SJSA1 (cell line): ENCODE results near the gene ELL3. TPM values are rescaled to one million over a fixed set of nuclear protein-coding genes. Genes with fewer than 3 reads are reported as not detected.

Experiments
- DNase-seq, 2 experiments: peaks; one replicate each; pipeline ENCODE4 v3.0.0-alpha.2; 2015 to 2020; ENCODE audit warnings: low spot score in 2 of 2, low read depth in 1 of 2
- H3K27ac ChIP-seq: fragments of 250-450 bp; sonication (Bioruptor Pico); 2 replicates; pipeline ENCODE4 v1.5.1; 2020; ENCODE audit warnings: mild to moderate bottlenecking, moderate library complexity
- H3K27me3 ChIP-seq: fragments of 250-450 bp; sonication (Bioruptor Pico); replicated peaks from 2 replicates; pipeline ENCODE4 v1.5.1; 2020; ENCODE audit warnings: mild to moderate bottlenecking, moderate library complexity
- H3K36me3 ChIP-seq: fragments of 250-450 bp; sonication (Bioruptor Pico); 2 replicates; pipeline ENCODE4 v1.5.1; 2020; ENCODE audit warnings: mild to moderate bottlenecking
- H3K4me1 ChIP-seq: fragments of 250-450 bp; sonication (Bioruptor Pico); replicated peaks from 2 replicates; pipeline ENCODE4 v1.6.1; 2021; ENCODE audit warnings: mild to moderate bottlenecking
- H3K4me3 ChIP-seq: fragments of 250-450 bp; sonication (Bioruptor Pico); 2 replicates; pipeline ENCODE4 v1.5.1; 2020; ENCODE audit warnings: mild to moderate bottlenecking
- H3K9me3 ChIP-seq: fragments of 250-450 bp; sonication (Bioruptor Pico); replicated peaks from 2 replicates; pipeline ENCODE4 v1.5.1; 2020; ENCODE audit warnings: mild to moderate bottlenecking
- total RNA-seq: library from RNA; depleted of rRNA; stranded (reverse); fragments of >200 nt; shearing (Covaris generic); gene quantifications from 2 replicates; pipeline ENCODE4 v1.2.3, GENCODE V29; 2014

ELL3 gene
- total RNA-seq, 1 experiment from 2014 or later, result 2.8 TPM

DNA sequence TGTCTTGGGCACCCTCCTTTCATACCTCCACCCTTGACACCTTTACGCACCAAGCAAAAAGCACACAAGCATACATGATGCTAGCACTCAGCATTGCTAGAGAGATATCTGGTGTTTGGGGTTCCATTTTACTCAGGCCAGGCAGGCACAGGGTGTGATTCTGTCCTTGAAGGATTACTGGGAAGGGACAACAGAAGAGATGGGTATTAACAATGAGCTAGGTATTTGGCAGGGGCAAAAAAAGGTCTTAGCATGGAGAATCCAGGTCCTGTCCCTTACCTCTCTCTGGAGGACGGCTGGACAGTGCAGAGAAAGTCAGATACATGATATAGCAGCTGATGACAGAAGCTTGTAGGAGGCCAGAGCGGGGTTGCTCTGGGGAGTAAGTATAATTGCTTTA lies 19.8 kb upstream of the ELL3 start:
- Histone ChIP-seq H3K27ac (no peak overlapping the region), H3K36me3 (peaks cover 92% of the 10 kb centered on the region)

GRCh38 chr15:43795997-43796396 lies 19.2 kb upstream of the ELL3 start:
- Histone ChIP-seq H3K36me3 (peaks cover 87% of the 10 kb centered on the region), H3K27ac (no peak overlapping the region), H3K4me3 (no peak overlapping the region), H3K27me3 (no peaks in the 10 kb centered on the region), H3K9me3 (no peaks in the 10 kb centered on the region), H3K4me1 (peaks cover 39% of the 10 kb centered on the region)
- no peak for DNase-seq

More for the DNA sequence above, 19.8 kb upstream of the ELL3 start:
- H3K4me1 ChIP-seq, result peaks cover 36% of the 10 kb centered on the region
- H3K4me3 ChIP-seq, result no peak overlapping the region
- no peaks in the 10 kb centered on the region for H3K27me3 ChIP-seq
- no peak for DNase-seq
- H3K9me3 ChIP-seq, result no peaks in the 10 kb centered on the region

- H3K27ac ChIP-seq, result peak overlapping the region; percentile 91
Observed at GRCh38 chr15:43795197-43795596, 18.4 kb upstream of the ELL3 start.

GRCh38 chr15:43794269-43795037 lies 17.7 kb upstream of the ELL3 start:
- no peaks in the 10 kb centered on the region for H3K27me3 ChIP-seq
- H3K36me3 ChIP-seq, result peaks cover 71% of the 10 kb centered on the region
- H3K9me3 ChIP-seq, result no peaks in the 10 kb centered on the region
- peak overlapping the region; percentile 91 for H3K27ac ChIP-seq
- peak overlapping the region; percentile 80 for H3K4me3 ChIP-seq
- DNase-seq, result peak; percentile 93 to 94
- peaks cover 33% of the 10 kb centered on the region for H3K4me1 ChIP-seq

More at GRCh38 chr15:43795197-43795596, 18.4 kb upstream of the ELL3 start:
- no peak for DNase-seq
- H3K27me3 ChIP-seq, result no peaks in the 10 kb centered on the region
- H3K4me3 ChIP-seq, result no peak overlapping the region
- H3K4me1 ChIP-seq, result peaks cover 38% of the 10 kb centered on the region
- peaks cover 79% of the 10 kb centered on the region for H3K36me3 ChIP-seq
- no peaks in the 10 kb centered on the region for H3K9me3 ChIP-seq

DNA sequence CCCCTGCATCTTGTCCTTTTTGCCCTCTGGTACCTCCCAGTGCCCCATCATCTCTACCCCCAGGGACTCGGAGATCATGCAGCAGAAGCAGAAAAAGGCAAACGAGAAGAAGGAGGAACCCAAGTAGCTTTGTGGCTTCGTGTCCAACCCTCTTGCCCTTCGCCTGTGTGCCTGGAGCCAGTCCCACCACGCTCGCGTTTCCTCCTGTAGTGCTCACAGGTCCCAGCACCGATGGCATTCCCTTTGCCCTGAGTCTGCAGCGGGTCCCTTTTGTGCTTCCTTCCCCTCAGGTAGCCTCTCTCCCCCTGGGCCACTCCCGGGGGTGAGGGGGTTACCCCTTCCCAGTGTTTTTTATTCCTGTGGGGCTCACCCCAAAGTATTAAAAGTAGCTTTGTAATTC lies 16.9 kb upstream of the ELL3 start:
- H3K36me3 ChIP-seq, result peaks cover 63% of the 10 kb centered on the region
- H3K4me3 ChIP-seq, result peak overlapping the region; percentile 80
- no peaks in the 10 kb centered on the region for H3K27me3 ChIP-seq
- peak overlapping the region; percentile 91 for H3K27ac ChIP-seq
- peaks cover 33% of the 10 kb centered on the region for H3K4me1 ChIP-seq
- DNase-seq, result no peak
- H3K9me3 ChIP-seq, result no peaks in the 10 kb centered on the region

DNA sequence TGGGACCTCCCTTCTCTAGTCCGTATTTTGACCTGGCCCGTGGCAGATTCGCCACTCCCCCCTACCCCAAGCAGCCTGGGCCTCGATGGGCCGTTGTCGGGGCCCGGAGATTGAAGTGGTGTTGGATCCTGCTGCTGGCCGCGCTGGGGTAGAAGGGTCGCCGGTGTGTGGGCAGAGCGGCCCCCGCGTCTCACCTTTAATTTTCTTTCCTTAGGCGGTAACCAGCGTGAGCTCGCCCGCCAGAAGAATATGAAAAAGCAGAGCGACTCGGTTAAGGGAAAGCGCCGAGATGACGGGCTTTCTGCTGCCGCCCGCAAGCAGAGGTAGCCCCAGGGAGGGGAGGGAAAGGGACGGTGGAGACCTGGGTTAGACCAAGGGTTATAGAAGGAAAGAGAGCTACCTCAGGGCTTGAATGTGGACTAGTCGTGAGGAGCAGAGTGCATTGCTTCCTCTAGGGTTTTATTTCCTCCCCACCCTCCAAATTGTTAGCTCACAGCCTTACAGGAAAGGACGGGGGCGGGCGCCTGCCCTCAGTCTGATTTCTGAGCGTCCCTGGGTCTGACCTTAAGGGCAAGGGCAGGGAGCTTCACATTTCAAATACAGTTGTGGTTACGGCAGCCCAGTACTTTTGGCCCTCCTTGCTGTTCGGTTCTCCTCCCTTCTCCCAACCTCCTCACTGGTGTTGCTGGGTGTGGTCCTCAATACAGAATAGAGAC lies 16.2 kb upstream of the ELL3 start:
- DNase-seq, result peak in 1 of 2 experiments; percentile 40
- Histone ChIP-seq H3K4me1 (peaks cover 33% of the 10 kb centered on the region), H3K9me3 (no peaks in the 10 kb centered on the region), H3K36me3 (peaks cover 56% of the 10 kb centered on the region), H3K27ac (peak overlapping the region; percentile 91), H3K4me3 (peak overlapping the region; percentile 80), H3K27me3 (no peaks in the 10 kb centered on the region)

DNA sequence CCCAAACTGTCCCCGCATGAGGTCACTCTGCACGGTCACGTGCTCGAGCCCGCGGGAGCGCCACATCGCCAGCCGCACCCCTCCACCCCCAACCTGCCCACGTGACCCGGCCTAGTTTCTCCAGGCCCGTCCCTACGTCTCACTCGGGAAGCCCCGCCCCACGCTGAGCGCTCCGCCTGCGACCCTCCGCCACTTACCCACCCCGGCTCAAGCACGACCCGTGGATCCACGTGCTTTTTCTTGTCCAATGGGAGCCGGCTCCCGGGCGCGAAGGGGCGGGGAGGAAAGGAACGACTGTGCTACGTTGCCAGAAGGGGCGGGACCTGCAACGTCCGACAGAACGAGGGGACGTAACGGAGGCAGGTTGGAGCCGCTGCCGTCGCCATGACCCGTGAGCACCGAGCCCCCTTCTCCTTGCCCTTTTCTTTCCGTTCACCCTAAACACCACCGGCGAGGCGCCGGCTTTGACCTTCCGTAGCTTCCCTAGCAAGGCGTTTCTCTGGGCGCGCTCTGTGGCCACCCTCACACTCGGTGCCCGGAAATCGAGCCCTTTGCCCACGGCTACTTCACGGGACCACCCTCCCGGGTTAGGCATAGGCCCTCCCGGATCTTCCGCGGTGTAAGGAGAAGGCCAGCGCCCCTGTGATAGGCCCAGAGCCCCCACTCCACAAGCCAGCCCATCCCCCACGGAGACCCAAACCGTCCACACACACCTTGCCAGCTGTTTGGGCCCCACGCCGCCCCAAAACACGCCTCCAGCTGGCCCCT lies 15.4 kb upstream of the ELL3 start, which contains the start of gene SERF2:
TSS of gene SERF2 (plus strand) at position 328 of the 768 bp plus-strand sequence. CDS start at position 385, 57 bp downstream.
- Histone ChIP-seq H3K4me1 (peaks cover 33% of the 10 kb centered on the region), H3K27ac (peak within 1 kb of the TSS; percentile 91), H3K36me3 (peaks cover 49% of the 10 kb centered on the region), H3K27me3 (no peaks in the 10 kb centered on the region), H3K9me3 (no peaks in the 10 kb centered on the region), H3K4me3 (peak within 1 kb of the TSS; percentile 80)
- peak; percentile 99 to 100 for DNase-seq

DNA sequence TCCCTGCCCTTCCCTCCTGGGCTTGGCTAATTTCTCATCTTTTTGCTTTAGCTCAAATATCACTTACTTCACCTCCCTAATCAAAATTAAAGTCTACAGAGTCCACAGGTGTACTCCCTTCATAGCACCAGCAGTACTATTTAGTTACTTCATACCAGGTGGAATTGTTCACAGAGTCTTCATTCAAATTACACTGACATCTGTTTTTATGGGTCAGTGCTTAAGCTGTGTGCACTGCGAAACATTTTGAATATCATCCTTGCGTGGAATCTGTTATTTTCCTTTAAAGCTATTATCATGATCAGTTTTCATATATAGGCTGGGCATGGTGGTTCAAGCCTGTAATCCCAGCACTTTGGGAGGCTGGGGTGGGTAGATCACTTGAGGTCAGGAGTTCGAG lies 12.6 kb upstream of the ELL3 start:
- Histone ChIP-seq H3K27me3 (no peaks in the 10 kb centered on the region), H3K4me1 (peaks cover 19% of the 10 kb centered on the region), H3K4me3 (no peak overlapping the region), H3K36me3 (peaks cover 22% of the 10 kb centered on the region), H3K27ac (no peak overlapping the region), H3K9me3 (no peaks in the 10 kb centered on the region)
- DNase-seq, result no peak

- H3K36me3 ChIP-seq, result peaks cover 5% of the 10 kb centered on the region
- no peak overlapping the region for H3K27ac ChIP-seq
- H3K9me3 ChIP-seq, result no peaks in the 10 kb centered on the region
- H3K27me3 ChIP-seq, result no peaks in the 10 kb centered on the region
- H3K4me1 ChIP-seq, result peaks cover 9% of the 10 kb centered on the region
- DNase-seq, result no peak
- H3K4me3 ChIP-seq, result no peak overlapping the region
Observed at GRCh38 chr15:43779016-43779415, 2.2 kb upstream of the ELL3 start.

DNA sequence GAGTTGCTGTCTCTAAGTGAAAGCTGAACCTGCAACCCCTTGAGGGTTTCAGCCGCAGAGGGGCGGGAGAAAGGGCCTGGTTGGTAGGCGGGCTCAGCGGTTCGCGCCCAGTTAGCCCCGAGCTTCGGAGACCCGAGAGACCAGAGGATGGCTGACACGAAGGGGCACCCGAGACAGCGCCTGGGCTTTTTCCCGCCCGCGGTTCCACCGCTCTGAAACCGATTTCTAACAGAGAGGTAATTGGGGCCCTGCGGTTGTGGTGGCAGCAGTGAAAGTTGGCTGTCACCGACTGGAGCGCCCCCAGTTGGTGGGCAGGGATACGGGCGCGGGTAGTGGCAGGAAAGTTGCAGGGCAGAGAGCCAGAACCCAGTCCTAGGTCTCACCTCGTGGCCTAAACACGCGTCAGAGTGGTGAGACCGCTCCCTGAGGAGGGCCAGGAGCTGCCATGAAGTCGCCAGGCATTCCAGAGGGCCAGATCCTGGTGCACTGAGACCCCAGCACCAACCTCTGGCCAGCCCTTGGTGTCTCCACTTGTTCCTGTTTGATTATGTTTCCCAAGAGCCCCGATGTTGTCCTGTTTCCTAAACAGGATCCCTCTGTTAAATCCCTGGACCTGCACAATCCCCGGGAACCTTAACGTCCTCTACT lies 625 bp upstream of the ELL3 start:
- H3K27me3 ChIP-seq, result no peaks in the 10 kb centered on the region
- peak overlapping the region; percentile 48 for H3K4me3 ChIP-seq
- no peaks in the 10 kb centered on the region for H3K9me3 ChIP-seq
- peak overlapping the region; percentile 47 for H3K27ac ChIP-seq
- H3K4me1 ChIP-seq, result peaks cover 9% of the 10 kb centered on the region
- peak; percentile 81 to 94 for DNase-seq
- peaks cover 18% of the 10 kb centered on the region for H3K36me3 ChIP-seq

DNA sequence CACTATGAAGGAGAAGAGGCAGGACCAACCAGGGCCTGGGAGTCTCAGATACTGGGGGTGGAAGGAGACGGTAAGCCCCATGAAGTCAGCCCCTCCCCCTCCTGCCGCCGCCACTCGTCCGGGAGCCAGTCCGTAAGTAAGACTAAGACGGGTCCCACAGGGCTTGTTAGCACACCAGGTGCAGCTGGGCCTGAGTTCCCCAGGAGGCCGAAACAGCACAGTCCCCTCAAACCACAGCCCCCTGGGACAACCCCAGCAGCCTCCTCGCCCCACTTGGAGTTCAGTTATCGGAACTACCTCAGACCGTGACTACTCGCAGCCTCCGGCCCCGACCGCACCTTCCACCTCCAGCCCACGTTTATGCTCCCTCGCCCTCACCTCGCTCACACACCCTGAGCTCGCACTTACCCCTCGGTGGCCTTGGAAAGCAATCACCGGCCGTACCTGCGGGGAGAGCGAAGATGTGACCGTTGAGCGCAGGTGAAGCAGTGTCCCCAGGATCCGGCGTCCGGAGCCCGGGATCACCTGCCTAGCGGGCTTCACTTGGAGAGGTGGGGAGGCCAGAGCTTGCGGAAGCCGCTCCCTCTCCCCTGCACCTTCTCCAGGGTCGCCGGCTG lies 557 bp downstream of the ELL3 start:
- no peak for DNase-seq
- no peaks in the 10 kb centered on the region for H3K9me3 ChIP-seq
- no peak overlapping the region for H3K27ac ChIP-seq
- peaks cover 30% of the 10 kb centered on the region for H3K36me3 ChIP-seq
- H3K4me1 ChIP-seq, result peaks cover 9% of the 10 kb centered on the region
- H3K27me3 ChIP-seq, result no peaks in the 10 kb centered on the region
- peak overlapping the region; percentile 48 for H3K4me3 ChIP-seq

DNA sequence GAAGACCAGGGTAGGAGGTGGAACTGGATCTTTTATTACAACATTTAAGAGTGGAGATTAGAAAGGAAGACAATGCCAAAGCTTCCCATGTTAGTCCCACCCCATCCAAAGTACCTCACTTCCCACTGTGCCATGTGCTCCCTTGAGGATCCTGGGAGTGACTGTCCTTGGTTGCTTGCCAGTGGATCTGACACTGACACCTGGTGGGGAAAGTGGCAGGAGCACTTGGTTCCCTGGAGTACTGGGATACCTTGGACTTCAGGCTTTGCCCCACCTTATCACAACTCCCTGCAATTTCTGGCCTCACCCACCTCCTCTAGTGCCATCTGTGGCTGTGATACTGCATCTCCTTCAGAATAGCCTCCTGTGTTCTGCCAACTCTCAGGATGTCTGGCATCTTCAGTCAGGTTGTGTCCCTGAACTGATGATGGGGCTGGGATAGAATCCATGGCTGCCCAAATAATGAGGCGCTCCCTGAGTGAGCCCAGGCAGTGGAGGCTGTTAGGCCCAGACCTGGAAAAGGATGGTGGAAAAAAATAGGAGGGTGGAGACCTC lies 1.3 kb downstream of the ELL3 start:
- Histone ChIP-seq H3K36me3 (peaks cover 37% of the 10 kb centered on the region), H3K4me3 (no peak overlapping the region), H3K27ac (no peak overlapping the region), H3K4me1 (peaks cover 9% of the 10 kb centered on the region), H3K27me3 (no peaks in the 10 kb centered on the region), H3K9me3 (no peaks in the 10 kb centered on the region)
- peak; percentile 30 to 59 for DNase-seq

DNA sequence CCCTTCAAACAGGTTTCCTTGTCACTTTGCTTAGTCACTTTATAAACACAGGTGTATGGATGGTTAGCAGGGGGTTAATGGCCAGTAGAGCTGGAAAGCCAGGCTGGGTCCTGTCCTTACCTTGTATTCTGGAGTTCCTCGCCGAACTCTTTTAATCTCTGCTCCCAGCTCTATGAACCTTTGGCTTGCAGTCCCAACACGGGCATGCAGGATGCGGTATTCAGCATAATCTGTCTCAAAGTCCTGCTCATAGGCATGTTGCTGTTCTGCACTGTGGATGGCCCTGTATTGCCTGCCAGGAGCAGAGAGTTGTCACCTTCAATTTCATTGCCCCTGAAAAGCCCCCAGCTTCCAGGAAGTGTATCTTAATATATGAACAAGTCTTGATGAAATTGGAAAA lies 2.7 kb downstream of the ELL3 start:
- no peak overlapping the region for H3K27ac ChIP-seq
- no peaks in the 10 kb centered on the region for H3K27me3 ChIP-seq
- H3K9me3 ChIP-seq, result no peaks in the 10 kb centered on the region
- no peak overlapping the region for H3K4me3 ChIP-seq
- peaks cover 9% of the 10 kb centered on the region for H3K4me1 ChIP-seq
- peaks cover 51% of the 10 kb centered on the region for H3K36me3 ChIP-seq
- DNase-seq, result no peak
